Measurements from ENCODE around the gene EFCAB6. TPM values are rescaled to one million over a fixed set of nuclear protein-coding genes. Genes with fewer than 3 reads are reported as not detected.

EFCAB6 gene
- total and polyA plus RNA-seq, 9 of the 15 experiments (the other 6 are each of a cell fraction or from before 2014, with no cell fraction given), result 0.06 TPM; not detected in 8

DNA sequence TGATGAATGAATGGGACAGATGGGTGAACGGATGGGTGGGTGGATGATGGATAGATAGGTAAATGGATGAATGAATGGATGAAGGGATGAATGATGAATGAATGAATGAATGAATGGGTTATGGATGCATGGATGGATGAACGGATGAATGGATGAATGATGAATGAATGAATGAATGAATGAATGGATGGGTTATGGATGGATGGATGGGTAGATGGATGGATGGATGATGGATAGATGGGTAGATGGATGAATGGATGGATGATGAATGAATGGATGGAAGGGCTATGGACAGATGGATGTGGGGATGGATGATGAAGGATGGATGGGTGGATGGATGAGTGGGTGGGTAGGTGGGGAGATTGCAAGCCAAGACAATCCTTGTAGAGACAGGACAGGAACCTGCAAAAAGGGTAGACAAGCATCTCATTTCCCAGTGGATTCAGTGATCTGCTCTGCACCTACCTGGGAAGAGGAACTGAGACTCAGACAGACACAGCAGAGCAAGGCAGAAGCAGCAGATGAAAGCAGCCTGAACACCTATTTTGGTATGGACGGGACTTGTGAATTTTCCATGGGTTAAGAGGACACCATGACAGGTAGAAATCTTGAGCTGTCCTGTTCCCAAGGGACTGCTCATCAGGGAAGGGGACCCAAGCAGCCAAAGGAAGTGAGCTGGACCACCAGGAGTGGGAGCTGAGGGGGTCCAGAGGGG lies 68.0 kb downstream of the EFCAB6 start:
- H3K36me3 ChIP-seq (ENCODE audit: control insufficient read depth, insufficient read depth, low read length), result no peaks in the 10 kb centered on the region
- ChIA-PET POLR2A (interaction anchor here (1.1 kb wide), 1 partner anchor 12 kb away, joined by 7 read pairs; no protein-coding TSS in a partner anchor), CTCF (ENCODE audit: low intra/inter-chr PET ratio) (interaction anchor here (0.7 kb wide), 1 partner anchor 355 kb away, joined by 3 read pairs; no protein-coding TSS in a partner anchor)
- 0% methylated on average over 3 of the region's 3 CpGs for WGBS (ENCODE audit: insufficient coverage, low coverage, missing lambda C conversion rate)
- TF ChIP-seq HNRNPUL1 (IDR thresholded peaks at IDR 0.05; ENCODE audit: low read length) (no peak), ZNF586 (CRISPR knock-in tag; conservative IDR thresholded peaks at IDR 0.05) (no peak), PRMT5 (CRISPR knock-in tag; IDR thresholded peaks at IDR 0.05) (no peak), SNRNP70 (optimal IDR thresholded peaks at IDR 0.05; ENCODE audit: low read depth, low read length) (no peak), ZNF561 (CRISPR knock-in tag; conservative IDR thresholded peaks at IDR 0.05) (no peak), ZNF41 (CRISPR knock-in tag; conservative IDR thresholded peaks at IDR 0.05) (no peak), NFXL1 (CRISPR knock-in tag; IDR thresholded peaks at IDR 0.05) (no peak), ZKSCAN1 (IDR thresholded peaks at IDR 0.05; ENCODE audit: low read depth, low read length) (no peak), ZC3H8 (IDR thresholded peaks at IDR 0.05) (no peak), TRIM28 (IDR thresholded peaks at IDR 0.05) (no peak), EWSR1 (IDR thresholded peaks at IDR 0.05; ENCODE audit: borderline replicate concordance, low read depth, partially characterized antibody) (no peak), POLR2B (IDR thresholded peaks at IDR 0.05; ENCODE audit: low read depth, partially characterized antibody) (no peak)
- TF ChIP-seq, protein P1, sequence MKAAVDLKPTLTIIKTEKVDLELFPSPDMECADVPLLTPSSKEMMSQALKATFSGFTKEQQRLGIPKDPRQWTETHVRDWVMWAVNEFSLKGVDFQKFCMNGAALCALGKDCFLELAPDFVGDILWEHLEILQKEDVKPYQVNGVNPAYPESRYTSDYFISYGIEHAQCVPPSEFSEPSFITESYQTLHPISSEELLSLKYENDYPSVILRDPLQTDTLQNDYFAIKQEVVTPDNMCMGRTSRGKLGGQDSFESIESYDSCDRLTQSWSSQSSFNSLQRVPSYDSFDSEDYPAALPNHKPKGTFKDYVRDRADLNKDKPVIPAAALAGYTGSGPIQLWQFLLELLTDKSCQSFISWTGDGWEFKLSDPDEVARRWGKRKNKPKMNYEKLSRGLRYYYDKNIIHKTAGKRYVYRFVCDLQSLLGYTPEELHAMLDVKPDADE (conservative IDR thresholded peaks at IDR 0.05; ENCODE audit: control insufficient read depth, low read depth, low read length), result no peak
- TF ChIP-seq, protein P2, sequence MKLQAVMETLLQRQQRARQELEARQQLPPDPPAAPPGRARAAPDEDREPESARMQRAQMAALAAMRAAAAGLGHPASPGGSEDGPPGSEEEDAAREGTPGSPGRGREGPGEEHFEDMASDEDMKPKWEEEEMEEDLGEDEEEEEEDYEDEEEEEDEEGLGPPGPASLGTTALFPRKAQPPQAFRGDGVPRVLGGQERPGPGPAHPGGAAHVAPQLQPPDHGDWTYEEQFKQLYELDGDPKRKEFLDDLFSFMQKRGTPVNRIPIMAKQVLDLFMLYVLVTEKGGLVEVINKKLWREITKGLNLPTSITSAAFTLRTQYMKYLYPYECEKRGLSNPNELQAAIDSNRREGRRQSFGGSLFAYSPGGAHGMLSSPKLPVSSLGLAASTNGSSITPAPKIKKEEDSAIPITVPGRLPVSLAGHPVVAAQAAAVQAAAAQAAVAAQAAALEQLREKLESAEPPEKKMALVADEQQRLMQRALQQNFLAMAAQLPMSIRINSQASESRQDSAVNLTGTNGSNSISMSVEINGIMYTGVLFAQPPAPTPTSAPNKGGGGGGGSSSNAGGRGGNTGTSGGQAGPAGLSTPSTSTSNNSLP (IDR thresholded peaks at IDR 0.05; ENCODE audit: borderline replicate concordance, low read depth, low read length), result no peak
- ATAC-seq, result no peak
- H2AFZ ChIP-seq (ENCODE audit: low read depth, low read length), result no peak overlapping the region
- intact Hi-C loops (cut with micrococcal nuclease), result no loop called here
- H3K79me2 ChIP-seq (ENCODE audit: control insufficient read depth, insufficient read depth, low read length), result no peaks in the 10 kb centered on the region
- BruUV-seq (replicated peaks), result no TSS peak
- H3K9ac ChIP-seq (ENCODE audit: insufficient read depth in 1 of 2, low read depth in 2 of 2, low read length in 2 of 2), result no peak overlapping the region
- FAIRE-seq, result no peak
- H3K9me3 ChIP-seq (replicated peaks; ENCODE audit: control insufficient read depth, insufficient read depth, low read depth, low read length), result no peaks in the 10 kb centered on the region
- no peaks in the 10 kb centered on the region for H4K20me1 ChIP-seq (replicated peaks; ENCODE audit: control insufficient read depth, insufficient read depth, low read length)
- DNase-seq (ENCODE audit: extremely low read depth in 1 of 4, low spot score in 3 of 4), result no peak
- peaks cover 0 to 22% of the 10 kb centered on the region in 2 experiments; a peak in 3 of 5 replicates for H3K27me3 ChIP-seq (ENCODE audit: control insufficient read depth in 2 of 2, insufficient read depth in 2 of 2, low read length in 2 of 2)
- H3K9me1 ChIP-seq (ENCODE audit: control insufficient read depth, insufficient read depth, low read length), result no peaks in the 10 kb centered on the region
- H3K4me1 ChIP-seq (replicated peaks in 1 of 2; ENCODE audit: control insufficient read depth in 2 of 2, insufficient read depth in 2 of 2, low read length in 2 of 2), result no peaks in the 10 kb centered on the region
- H3K4me2 ChIP-seq (ENCODE audit: insufficient read depth, low read length), result no peak overlapping the region
- H3K4me3 ChIP-seq, result no peak overlapping the region
- H3K27ac ChIP-seq (ENCODE audit: extremely low read depth, low read depth, low read length), result no peak overlapping the region
- in situ Hi-C loops (cut with MboI), result no loop called here

Measured in K562 (cell line).